IPS-18c (cell line): ENCODE data around the gene DNAH17.

Experiments used
- H3K4me3 ChIP-seq: 2 replicates; pipeline ENCODE4 v1.7.0; 2013; ENCODE audit warnings: low read depth, mild to moderate bottlenecking, low read length, moderate library complexity; ENCODE audit not compliant: insufficient read depth
- H3K9me3 ChIP-seq: one replicate; pipeline ENCODE4 v1.6.1; 2013; ENCODE audit warnings: mild to moderate bottlenecking, low read length, moderate library complexity; ENCODE audit not compliant: control insufficient read depth, insufficient read depth

Gene DNAH17

DNA sequence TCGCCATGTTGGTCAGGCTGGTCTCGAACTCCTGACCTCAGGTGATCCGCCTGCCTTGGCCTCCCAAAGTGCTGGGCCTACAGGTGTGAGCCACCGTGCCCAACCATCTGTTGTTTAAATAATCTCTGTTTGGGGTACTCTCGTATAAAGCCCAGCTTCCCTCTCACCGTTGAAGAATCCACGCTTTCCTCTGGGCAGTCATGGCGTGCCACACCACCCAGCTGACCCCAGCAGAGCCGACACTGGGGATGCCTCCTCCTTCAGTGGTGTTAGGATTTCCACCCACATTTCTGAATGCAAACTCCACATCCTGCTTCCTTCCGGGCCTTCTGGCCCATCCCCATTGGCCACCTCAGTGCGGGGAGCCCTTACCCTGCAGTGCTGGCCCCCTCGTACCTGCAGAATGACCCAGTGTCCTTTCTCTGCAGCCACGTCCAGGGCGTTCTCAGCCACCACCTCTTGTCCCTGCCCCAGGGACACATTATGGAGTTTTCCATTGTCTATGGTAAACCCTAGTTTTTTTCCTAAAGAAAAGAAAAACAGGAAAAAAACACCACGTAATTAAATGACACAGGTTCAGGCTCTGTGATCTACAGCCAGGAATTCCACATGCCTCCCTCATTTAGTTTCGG is 138.4 kb downstream of the DNAH17 start:
- H3K9me3 ChIP-seq = no peaks in the 10 kb centered on the region
- H3K4me3 ChIP-seq = no peak overlapping the region

DNA sequence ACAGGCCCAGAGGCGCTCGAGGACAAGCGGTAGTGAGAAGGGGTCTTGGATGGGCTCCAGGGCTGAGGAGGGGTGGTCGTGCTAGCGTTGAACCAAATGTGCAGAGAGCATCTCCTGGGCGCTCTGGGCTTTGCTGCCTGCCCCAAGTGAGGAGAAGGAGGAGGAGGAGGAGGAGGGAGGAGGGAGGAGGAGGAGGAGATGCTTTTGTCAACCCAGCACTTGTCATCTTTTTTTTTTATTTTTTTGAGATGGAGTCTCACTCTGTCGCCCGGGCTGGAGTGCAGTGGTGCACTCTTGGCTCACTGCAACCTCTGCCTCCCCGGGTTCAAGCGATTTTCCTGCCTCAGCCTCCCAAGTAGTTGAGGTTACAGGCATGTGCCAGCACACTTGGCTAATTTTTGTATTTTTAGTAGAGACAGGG is 138.9 kb downstream of the DNAH17 start:
- H3K9me3 ChIP-seq = no peaks in the 10 kb centered on the region
- H3K4me3 ChIP-seq = no peak overlapping the region

DNA sequence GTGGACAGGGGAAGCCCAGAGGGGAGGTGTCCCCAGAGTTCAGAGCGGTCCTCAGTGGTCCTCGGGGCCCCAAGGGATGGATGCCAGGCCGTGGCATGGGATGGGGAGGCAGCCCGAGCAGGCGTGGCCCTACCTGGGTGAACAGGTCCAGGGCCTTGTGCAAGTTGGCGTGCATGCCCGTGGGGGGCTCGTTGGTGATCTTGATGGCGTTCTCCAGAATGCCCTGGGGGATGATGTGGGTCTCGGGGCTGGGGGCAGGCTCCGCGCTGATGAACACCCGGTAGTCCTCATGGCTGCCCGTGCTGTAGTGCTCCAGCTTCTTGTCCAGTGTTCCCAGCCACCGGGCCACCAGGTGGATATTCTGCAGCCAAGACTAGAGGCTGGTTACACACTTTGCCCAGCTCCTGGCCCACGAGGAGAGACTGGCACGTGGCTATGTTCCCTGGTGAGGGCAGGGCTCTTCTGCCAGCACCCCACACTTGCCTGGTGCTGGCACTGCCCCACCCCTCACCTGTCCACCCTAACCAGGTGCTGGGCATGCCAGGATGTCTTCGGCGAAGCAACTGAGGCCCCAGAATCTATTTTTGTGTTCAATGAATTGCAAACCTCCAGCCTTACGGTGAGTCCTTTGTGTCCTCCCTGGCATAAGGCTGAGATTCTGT is 139.6 kb downstream of the DNAH17 start:
- Histone ChIP-seq H3K9me3 (no peaks in the 10 kb centered on the region), H3K4me3 (no peak overlapping the region)

GRCh38 chr17:78435330-78436005 is 141.7 kb downstream of the DNAH17 start:
- Histone ChIP-seq H3K9me3 (no peaks in the 10 kb centered on the region), H3K4me3 (no peak overlapping the region)

DNA sequence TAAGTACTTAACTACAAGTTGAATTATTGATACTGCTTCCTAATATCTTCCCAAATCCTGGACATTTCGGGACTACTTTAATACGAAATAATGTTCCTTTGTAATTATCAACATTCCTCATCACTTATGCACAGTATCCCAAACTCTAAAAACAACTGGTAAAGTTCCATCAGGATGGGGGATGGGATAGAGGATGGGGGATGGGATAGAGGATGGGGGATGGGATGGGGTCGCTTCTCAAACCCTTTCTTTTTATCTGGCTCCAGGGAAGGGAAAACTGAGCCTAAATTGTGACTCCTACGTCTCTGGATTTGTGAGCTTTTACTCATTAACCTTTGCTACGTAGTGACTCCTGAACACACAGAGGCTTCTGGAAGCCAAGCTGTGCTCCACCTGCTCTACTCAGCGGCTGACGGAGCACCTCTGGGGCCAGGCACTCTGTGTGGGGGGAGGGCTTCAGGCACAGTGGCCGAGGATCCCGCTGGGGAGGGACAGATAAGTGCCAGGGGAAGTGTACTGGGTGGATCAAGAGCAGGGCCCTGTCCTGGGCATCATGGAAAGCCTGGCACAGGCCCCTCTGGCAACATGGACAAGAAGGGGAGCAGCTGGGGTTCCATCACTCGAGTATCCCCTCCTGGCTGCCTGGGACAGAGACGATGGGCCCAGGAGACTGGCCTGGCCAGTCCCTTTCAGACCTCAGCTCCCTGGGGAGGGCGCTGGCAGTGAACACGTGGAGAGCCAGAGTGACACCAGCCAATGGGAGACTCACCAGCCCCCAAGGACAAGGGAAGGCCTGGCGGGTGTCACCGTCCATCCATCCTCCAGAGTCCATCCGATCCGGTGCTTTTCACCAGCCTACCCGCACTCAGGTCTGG is 142.5 kb downstream of the DNAH17 start:
- H3K9me3 ChIP-seq = no peaks in the 10 kb centered on the region
- H3K4me3 ChIP-seq = no peak overlapping the region

GRCh38 chr17:78433780-78434335 is 143.3 kb downstream of the DNAH17 start:
- Histone ChIP-seq H3K4me3 (no peak overlapping the region), H3K9me3 (no peaks in the 10 kb centered on the region)

- Histone ChIP-seq H3K4me3 (no peak overlapping the region), H3K9me3 (no peaks in the 10 kb centered on the region)
These were observed 144.0 kb downstream of the DNAH17 start for GRCh38 chr17:78433013-78433727.

GRCh38 chr17:78432226-78433012 is 144.8 kb downstream of the DNAH17 start:
- H3K4me3 ChIP-seq = no peak overlapping the region

GRCh38 chr17:78431692-78431958 is 145.6 kb downstream of the DNAH17 start:
- Histone ChIP-seq H3K4me3 (no peak overlapping the region), H3K9me3 (no peaks in the 10 kb centered on the region)

More at GRCh38 chr17:78432226-78433012, 144.8 kb downstream of the DNAH17 start:
- H3K9me3 ChIP-seq = no peaks in the 10 kb centered on the region

- Histone ChIP-seq H3K9me3 (no peaks in the 10 kb centered on the region), H3K4me3 (no peak overlapping the region)
These were observed 146.1 kb downstream of the DNAH17 start for GRCh38 chr17:78430892-78431691.

- Histone ChIP-seq H3K4me3 (no peak overlapping the region), H3K9me3 (no peaks in the 10 kb centered on the region)
These were observed 147.6 kb downstream of the DNAH17 start for GRCh38 chr17:78429618-78429995.

DNA sequence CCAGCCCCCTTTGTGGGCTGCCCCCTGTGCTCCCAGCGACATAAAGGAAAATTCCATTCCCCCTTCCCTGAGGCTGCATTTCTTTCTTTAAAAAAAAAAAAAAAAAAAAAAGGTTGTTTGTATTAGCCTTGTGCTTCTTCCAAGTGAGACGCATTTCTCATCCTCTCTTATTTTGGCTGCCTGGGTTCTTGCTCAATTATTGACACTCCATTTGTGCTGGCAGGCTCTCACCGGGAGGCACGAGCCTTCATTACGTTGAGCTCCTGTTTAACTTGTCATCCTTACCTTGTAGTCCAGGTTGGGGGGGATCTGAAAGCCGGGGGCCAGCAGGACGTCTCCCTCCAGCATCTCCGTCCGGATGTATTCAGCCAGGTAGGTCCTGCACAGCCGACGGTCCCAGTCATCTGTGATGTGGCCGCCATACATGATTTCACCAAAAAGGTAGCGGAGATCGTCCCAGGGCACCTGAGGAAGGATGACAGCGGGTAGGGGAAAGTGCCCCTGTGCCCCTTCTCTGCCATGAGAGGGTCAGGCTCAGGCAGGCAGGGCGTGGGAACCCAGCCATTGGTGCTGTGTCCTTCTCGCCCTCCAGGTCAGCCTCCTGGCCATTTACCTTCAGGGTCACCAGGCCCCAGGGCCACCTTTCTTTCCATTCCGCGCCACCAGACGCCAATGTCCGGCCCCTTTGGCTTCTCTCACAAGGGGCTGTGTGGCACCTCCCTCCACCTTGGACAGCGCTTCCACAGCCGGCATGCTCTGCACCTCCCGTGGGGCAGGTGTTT is 148.2 kb downstream of the DNAH17 start:
- Histone ChIP-seq H3K4me3 (no peak overlapping the region), H3K9me3 (no peaks in the 10 kb centered on the region)

DNA sequence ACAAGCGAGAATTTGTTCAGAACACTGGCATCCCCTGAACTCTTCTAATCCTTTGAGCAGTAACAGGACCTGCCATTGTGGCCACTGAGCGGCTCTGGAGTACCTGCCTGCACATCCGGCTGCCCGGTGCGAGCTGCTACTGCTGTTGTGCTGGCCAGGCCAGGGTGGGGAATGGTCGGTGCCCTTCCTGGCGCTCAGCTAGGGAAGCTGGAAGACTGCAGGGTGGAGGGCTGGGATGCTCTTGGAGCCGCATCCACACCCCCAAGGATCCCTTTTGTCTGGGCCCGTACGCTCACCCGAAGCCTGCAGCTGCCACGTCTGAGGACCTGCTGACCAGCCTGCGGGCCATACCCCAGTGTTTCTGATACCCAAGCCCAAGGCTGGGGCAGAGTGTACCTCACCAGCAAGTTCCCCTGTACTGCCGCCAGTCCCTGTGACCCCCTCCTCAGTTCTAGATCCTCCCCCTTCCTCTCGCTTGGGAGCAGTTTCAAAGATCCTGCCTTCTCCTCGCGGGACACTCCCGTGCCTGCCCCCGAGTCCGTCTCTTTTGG is 149.1 kb downstream of the DNAH17 start:
- Histone ChIP-seq H3K4me3 (no peak overlapping the region), H3K9me3 (no peaks in the 10 kb centered on the region)

- Histone ChIP-seq H3K4me3 (no peak overlapping the region), H3K9me3 (no peaks in the 10 kb centered on the region)
These were observed 150.1 kb downstream of the DNAH17 start for GRCh38 chr17:78427140-78427539.
